COLO829 (cell line): ENCODE measurements around the gene VASP.
A peak's percentile ranks its signal among the peaks of the same experiment; 100 is the strongest.

Experiments used
- DNase-seq: peaks from one replicate; pipeline ENCODE4 v3.0.0; 2012; ENCODE audit warnings: low spot score

Gene VASP

DNA sequence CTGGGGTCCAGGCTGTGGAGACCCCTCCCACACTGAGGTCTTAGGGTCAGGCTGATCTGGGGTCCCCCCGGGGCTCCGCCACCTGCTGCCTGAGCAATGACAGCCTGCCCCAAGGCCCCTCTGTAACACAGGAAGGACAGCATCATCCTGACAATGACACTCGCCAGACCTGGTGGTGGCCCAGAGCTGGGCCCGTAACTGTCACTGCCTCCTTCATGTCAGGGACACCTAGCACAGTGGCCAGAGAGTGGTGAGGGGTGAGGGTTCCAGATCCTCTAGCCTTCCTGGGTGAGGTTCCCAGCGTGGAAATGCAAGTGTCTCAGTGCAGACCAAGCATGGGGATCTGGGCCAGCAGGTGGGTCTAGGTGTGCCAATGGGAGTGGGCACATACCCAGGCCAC lies 49.6 kb downstream of the VASP start:
- DNase-seq, result no peak

DNA sequence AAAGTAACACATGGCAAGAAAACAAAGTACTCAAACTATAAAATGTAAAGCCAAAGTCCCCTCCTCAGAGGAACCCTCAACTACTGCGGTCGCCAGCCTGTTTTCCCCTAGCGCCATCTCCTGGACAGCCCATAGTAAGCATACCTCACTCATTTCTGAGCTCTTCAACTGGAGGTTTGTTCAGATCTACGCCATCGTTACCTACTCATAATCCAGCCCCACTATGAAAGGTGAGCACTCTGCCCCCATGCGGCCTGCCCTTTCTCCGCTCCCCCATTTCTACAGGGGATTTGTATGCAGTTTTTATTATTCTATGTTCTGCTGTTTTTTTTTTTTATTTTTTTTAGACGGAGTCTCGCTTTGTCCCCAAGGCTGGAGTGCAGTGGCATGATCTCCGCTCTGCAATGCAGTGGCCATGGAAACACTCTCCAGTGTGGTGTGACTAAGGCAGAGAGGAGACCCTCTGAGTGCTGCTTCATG lies 51.2 kb downstream of the VASP start:
- DNase-seq, result peak; percentile 64

DNA sequence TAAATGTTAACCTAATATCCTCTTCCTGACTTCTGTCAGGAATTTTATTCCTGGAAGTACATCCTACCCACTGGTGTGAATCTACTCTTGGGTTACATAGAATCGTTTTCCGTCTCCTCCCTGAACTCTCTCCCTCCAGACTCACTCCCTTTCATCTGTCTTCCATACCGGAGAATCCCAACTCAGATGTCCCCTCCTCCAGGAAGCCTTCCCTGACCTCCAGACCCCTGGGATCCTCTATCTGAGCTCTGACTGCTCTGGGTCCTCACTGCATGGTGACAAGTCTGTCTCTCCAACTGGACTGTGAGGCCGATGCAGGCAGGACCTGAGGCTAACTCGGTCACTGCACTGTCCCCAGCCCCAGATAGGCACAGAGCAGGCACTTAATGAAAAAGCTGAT lies 52.8 kb downstream of the VASP start:
- no peak for DNase-seq

DNA sequence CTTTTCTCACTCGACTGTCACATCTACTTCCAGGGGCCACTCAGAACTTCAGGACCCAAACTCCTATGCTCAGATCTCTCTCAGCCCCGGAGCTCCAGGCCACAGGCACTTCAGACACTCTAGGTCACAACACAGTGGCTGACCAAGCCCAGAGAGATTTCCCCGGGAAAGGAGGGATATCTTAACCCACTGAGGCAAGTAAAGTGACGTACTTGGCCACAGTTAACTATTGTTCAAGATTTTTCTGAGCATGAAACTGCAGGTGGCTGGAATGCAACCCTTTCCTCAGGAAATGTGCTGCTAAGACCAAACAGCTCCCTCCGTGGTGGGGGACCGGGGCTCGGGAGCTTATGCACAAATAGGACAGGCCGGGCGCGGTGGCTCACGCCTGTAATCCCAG lies 53.4 kb downstream of the VASP start:
- no peak for DNase-seq

DNA sequence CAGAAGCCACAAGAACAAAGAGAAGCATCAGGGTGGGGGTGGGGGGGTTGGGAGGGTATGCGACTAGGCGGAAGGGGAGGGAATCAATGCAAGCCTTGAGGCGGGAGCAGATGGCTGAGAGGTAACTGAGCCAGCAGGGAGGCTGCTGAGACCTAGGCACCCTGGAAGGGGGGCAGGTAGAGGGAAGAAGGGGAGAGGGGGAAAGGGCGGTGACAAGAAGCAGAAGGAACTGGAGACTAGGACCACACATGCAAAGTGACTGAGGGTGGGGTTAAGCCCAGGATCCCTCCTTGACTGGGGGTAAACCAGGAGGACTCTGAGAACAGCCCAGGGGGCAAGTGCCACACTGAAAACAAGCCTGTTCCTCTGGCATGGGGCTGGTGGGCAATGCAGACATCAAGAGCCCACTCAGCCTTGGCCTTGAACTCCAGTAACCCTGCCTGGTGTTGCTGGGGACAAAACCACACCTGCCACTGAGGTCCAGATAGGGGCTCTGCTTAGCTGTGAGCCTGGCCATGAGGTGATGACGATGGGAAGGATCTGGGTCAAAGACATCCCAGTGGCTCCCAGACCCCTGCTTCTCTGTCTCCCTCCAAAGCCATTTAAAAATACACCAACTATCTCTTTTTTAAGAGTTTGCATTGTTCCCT lies 57.0 kb downstream of the VASP start:
- DNase-seq, result no peak

DNA sequence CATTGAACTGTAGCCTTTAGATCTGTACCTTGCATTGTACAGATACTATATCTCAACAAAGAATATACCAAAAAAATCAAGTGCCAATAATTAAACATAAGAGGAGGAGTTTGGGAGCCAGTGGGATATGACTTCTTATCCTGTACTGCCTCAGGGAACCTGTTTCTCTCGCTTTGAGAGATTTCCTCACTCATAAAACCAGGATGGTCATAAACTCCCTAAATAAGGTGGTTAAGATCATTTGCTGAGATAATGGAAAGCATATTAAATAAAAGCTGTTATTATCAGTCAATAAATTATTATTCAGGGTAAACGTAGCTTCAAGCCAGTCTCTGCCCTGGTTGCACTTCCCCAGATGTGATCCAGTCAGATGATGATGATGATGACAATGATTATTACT lies 60.3 kb downstream of the VASP start:
- no peak for DNase-seq

DNA sequence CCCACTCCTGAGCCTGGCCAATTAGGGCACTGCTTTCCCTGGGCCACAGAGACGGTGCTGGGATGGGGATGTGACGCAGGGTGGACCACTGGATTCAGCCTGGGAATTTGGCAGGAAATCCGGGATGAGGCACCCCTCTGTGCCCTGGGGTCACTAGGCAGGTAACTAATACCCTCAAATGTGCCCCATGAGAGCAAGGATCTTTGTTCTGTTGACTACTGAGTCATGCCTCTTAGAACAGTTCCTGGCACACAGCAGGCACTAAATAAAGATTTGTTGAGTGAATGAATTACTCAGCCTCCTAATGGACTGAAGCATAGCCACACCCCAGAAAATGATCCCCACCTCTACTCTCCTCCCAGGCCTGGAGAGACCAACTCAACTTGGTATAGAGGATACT lies 61.5 kb downstream of the VASP start:
- DNase-seq, result no peak

DNA sequence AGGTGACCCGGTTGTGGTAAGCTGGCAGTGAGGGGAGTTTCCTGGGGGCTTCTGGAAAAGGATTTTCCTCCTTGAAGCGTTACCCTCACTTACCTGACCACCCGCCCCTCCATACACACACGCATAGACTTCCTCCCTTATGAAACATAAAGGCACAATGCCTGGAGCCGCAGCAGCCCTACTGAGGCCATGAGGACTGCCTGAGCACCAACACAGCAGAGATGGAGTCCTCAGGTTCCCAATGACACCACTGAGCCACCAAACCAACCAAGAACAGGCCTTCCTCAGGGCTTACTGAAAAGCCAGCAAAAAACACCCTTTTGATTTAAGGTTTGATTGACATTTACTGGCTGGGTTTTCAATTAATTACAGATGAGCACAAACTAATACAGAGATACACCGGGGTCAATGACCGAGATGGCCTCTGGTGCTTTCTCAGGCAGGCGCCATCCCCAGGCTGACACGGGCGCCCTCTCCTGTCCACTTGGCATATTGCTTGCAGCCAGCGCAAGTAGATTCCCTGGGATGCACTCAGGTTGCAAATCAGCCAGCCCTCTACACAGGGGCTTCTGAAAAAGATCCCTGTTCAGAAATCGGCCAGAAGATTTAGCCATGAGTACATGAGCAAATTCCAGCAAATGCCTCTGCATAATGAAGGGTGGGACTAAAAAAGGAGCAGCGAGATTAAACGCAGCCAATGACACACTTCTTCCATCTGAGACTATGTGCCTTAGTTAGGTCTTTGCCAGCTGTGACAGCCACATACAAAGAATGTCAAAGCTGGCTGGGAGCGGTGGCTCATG lies 62.5 kb downstream of the VASP start:
- peak; percentile 53 for DNase-seq

DNA sequence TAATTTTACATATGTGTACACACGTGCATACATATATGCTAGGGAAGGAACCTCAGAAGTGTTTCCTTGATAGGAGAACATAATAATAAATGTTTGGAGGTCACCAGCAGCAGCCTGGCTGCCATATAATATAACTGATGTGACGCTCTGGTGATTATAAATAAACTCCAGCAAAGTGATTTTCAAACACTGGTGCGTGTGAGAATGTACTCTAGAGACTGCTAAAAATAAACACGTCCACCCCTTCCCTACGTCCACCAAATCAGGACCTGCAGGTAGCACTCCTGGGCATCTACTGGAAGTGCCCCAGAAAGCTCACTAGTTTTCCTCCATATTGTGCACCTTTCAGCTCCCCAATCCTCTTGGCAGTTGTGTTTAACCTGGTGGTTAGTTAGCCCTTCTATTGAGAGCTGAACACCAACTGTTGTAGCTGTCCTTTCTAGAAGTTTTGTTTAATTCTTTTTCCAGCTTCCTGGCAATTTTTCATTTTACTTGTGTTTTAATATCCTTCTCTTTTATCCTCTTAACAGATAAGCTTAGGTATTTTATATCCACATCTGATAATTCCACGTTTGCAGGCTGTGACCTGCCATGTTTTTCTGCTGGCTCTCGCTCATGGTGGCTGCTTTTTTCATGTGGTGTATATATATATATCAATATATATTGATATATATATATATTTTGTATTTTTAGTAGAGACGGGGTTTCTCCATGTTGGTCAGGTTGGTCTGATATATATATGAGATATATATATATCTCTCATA lies 64.4 kb downstream of the VASP start:
- no peak for DNase-seq

DNA sequence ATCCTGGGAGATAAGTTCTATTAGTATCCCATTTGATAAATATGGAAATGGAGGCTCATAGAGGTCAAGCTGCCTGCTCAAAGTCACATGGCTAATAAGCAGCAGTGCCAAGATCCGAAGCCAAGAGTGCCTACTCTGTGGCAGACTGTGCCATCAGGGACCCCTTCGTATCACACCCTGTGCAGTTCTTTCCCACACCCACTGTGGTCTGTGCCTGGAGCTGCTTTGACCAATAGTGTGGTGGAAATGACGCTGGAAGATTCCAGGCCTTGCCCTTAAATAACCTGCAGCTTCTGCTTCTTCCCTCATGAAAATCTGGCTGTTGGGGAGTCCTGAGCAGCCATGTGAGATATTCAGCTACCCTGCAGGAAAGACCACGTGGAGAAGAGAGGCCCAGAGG lies 67.2 kb downstream of the VASP start:
- no peak for DNase-seq

DNA sequence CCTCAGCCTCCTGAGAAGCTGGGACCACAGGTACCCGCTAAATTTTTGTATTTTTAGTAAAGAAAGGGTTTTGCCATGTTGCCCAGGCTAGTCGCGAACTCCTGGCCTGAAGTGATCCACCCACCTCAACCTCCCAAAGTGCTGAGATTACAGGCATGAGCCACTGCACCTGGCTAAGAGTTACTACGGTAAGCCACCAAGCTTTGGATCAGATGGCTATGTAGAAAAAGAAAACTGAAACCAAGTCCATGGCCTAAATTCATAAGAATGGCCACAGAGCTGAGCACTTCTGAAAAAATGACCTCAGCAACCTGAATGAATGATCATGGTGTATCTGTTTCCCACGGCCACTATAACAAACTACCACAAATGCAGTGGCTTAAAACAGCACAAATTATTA lies 67.9 kb downstream of the VASP start:
- no peak for DNase-seq
